ENCODE data around the gene UGCG. TPM values are rescaled to one million over a fixed set of nuclear protein-coding genes. Genes with fewer than 3 reads are reported as not detected.
"Not testable (repeated sequence)": the region's sequence is repeated elsewhere in the genome, so short reads cannot be mapped to it uniquely, and the experiment has no call there.

Gene UGCG
- polyA plus RNA-seq, 4 donors, result 11.6 to 68.3 (median 20.4) TPM

GRCh38 chr9:111863636-111864035 lies 33.0 kb upstream of the UGCG start:
- FAIRE-seq (no peak), DNase-seq (no peak)
- Histone ChIP-seq H3K9me3 (ENCODE audit: control insufficient read depth in 2 of 2, insufficient read depth in 1 of 2, low read depth in 1 of 2, low read length in 1 of 2) (peaks cover 0 to 2% of the 10 kb centered on the region in 2 donors), H3K27me3 (ENCODE audit: control insufficient read depth in 3 of 3, insufficient read depth in 3 of 3, low read length in 3 of 3) (no peaks in the 10 kb centered on the region), H3K4me1 (ENCODE audit: control insufficient read depth in 3 of 3, insufficient read depth in 2 of 3, low read depth in 1 of 3, low read length in 2 of 3) (no peaks in the 10 kb centered on the region), H3K4me3 (ENCODE audit: low read depth in 1 of 3, low read length in 3 of 3) (no peak overlapping the region), H3K27ac (ENCODE audit: low read depth in 1 of 3, low read length in 2 of 3) (no peak overlapping the region), H3K36me3 (ENCODE audit: control insufficient read depth in 3 of 3, insufficient read depth in 2 of 3, low read depth in 1 of 3, low read length in 3 of 3) (no peaks in the 10 kb centered on the region)
- WGBS, 3 donors, result 88 to 89% (median 88%) methylated on average over 3 of the region's 3 CpGs

- H3K27ac ChIP-seq (ENCODE audit: low read depth in 1 of 3, low read length in 2 of 3), result no peak overlapping the region
- no peaks in the 10 kb centered on the region for H3K27me3 ChIP-seq (ENCODE audit: control insufficient read depth in 3 of 3, insufficient read depth in 3 of 3, low read length in 3 of 3)
Observed at GRCh38 chr9:111866976-111867375, 29.6 kb upstream of the UGCG start.

GRCh38 chr9:111868475-111868874 lies 28.1 kb upstream of the UGCG start:
- Histone ChIP-seq H3K9me3 (ENCODE audit: control insufficient read depth in 2 of 2, insufficient read depth in 1 of 2, low read depth in 1 of 2, low read length in 1 of 2) (no peaks in the 10 kb centered on the region), H3K27me3 (ENCODE audit: control insufficient read depth in 3 of 3, insufficient read depth in 3 of 3, low read length in 3 of 3) (no peaks in the 10 kb centered on the region), H3K4me3 (ENCODE audit: low read depth in 1 of 3, low read length in 3 of 3) (no peak overlapping the region), H3K36me3 (ENCODE audit: control insufficient read depth in 3 of 3, insufficient read depth in 2 of 3, low read depth in 1 of 3, low read length in 3 of 3) (no peaks in the 10 kb centered on the region), H3K4me1 (ENCODE audit: control insufficient read depth in 3 of 3, insufficient read depth in 2 of 3, low read depth in 1 of 3, low read length in 2 of 3) (peaks cover 0 to 11% (median 0%) of the 10 kb centered on the region in 3 donors), H3K27ac (ENCODE audit: low read depth in 1 of 3, low read length in 2 of 3) (no peak overlapping the region)
- 85 to 92% (median 88%) methylated on average over 6 of the region's 6 CpGs for WGBS, 3 donors
- FAIRE-seq (no peak), DNase-seq (no peak)

More at GRCh38 chr9:111866976-111867375, 29.6 kb upstream of the UGCG start:
- peaks cover 0 to 8% (median 0%) of the 10 kb centered on the region in 3 donors for H3K4me1 ChIP-seq (ENCODE audit: control insufficient read depth in 3 of 3, insufficient read depth in 2 of 3, low read depth in 1 of 3, low read length in 2 of 3)
- 50 to 66% (median 51%) methylated on average over 5 of the region's 5 CpGs for WGBS, 3 donors
- H3K9me3 ChIP-seq (ENCODE audit: control insufficient read depth in 2 of 2, insufficient read depth in 1 of 2, low read depth in 1 of 2, low read length in 1 of 2), result no peaks in the 10 kb centered on the region
- peak in 1 of 2 donors; percentile 37 for DNase-seq
- FAIRE-seq, result no peak
- no peak overlapping the region for H3K4me3 ChIP-seq (ENCODE audit: low read depth in 1 of 3, low read length in 3 of 3)
- H3K36me3 ChIP-seq (ENCODE audit: control insufficient read depth in 3 of 3, insufficient read depth in 2 of 3, low read depth in 1 of 3, low read length in 3 of 3), result no peaks in the 10 kb centered on the region

DNA sequence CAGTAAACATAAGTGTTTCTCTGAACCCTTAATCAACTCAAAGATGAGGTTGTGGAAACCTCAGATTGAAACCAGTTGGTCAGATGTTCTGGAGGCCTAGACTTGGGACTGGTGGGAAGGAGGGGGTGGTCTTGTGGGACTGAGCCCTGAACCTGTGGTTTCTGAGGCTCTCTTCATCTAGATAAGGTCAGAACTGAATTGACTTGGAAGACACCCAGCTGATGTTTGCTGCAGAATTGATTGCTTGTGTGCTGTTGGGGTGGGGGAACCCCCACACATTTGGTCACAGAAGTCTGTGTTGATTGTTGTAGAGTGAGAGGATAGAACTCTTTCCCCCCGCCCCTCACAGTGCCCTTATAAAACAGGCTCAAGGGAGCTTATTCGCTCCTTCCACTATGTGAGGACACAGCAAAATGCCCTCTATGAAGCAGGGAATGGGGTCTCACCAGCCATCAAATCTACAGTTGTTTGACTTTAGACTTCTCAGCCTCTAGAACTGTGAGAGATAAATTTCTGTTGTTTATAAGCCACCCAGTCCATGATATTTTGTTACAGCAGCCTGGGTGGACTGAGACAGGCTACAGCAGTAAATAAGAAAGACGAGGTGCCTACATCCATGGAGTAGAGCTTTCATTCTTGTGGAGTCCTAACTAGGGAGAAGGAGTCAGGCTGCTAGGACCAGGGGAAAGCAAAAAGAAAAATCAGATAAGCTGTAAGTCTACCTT lies 25.7 kb upstream of the UGCG start:
- Histone ChIP-seq H3K4me1 (ENCODE audit: control insufficient read depth in 3 of 3, insufficient read depth in 2 of 3, low read depth in 1 of 3, low read length in 2 of 3) (peaks cover 0 to 11% (median 0%) of the 10 kb centered on the region in 3 donors), H3K27me3 (ENCODE audit: control insufficient read depth in 3 of 3, insufficient read depth in 3 of 3, low read length in 3 of 3) (no peaks in the 10 kb centered on the region), H3K4me3 (ENCODE audit: low read depth in 1 of 3, low read length in 3 of 3) (peak overlapping the region in 1 of 3 donors; percentile 15), H3K36me3 (ENCODE audit: control insufficient read depth in 3 of 3, insufficient read depth in 2 of 3, low read depth in 1 of 3, low read length in 3 of 3) (no peaks in the 10 kb centered on the region), H3K27ac (ENCODE audit: low read depth in 1 of 3, low read length in 2 of 3) (no peak overlapping the region), H3K9me3 (ENCODE audit: control insufficient read depth in 2 of 2, insufficient read depth in 1 of 2, low read depth in 1 of 2, low read length in 1 of 2) (no peaks in the 10 kb centered on the region)
- no peak for FAIRE-seq
- 85 to 90% (median 85%) methylated on average over 3 of the region's 3 CpGs for WGBS, 3 donors
- DNase-seq, result no peak

DNA sequence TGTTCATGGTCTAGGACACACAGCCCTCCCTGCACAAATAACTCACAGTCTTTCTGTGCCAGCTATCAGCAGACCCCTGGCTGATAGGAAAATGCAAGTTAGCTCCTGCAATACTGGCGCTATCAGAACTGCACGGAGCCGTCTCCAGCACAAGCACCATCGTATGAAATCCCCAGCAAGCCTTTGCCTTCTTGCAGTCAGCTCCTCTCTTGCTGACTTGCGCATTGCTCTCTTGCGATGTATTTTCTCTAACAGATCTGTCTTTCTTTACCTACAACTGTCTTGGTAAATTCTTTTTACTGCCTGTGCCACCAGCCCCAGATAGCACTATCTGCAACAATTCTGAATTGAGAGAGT lies 25.1 kb upstream of the UGCG start:
- no peaks in the 10 kb centered on the region for H3K9me3 ChIP-seq (ENCODE audit: control insufficient read depth in 2 of 2, insufficient read depth in 1 of 2, low read depth in 1 of 2, low read length in 1 of 2)
- H3K27ac ChIP-seq (ENCODE audit: low read depth in 1 of 3, low read length in 2 of 3), result no peak overlapping the region
- peak overlapping the region in 1 of 3 donors; percentile 15 for H3K4me3 ChIP-seq (ENCODE audit: low read depth in 1 of 3, low read length in 3 of 3)
- FAIRE-seq (no peak), DNase-seq (no peak)
- no peaks in the 10 kb centered on the region for H3K27me3 ChIP-seq (ENCODE audit: control insufficient read depth in 3 of 3, insufficient read depth in 3 of 3, low read length in 3 of 3)
- peaks cover 0 to 14% (median 0%) of the 10 kb centered on the region in 3 donors for H3K4me1 ChIP-seq (ENCODE audit: control insufficient read depth in 3 of 3, insufficient read depth in 2 of 3, low read depth in 1 of 3, low read length in 2 of 3)
- WGBS, 3 donors, result 69 to 92% (median 91%) methylated on average over 6 of the region's 6 CpGs
- H3K36me3 ChIP-seq (ENCODE audit: control insufficient read depth in 3 of 3, insufficient read depth in 2 of 3, low read depth in 1 of 3, low read length in 3 of 3), result no peaks in the 10 kb centered on the region

GRCh38 chr9:111872886-111873285 lies 23.7 kb upstream of the UGCG start:
- 54 to 63% (median 54%) methylated on average over 3 of the region's 3 CpGs for WGBS, 3 donors
- Histone ChIP-seq H3K4me1 (ENCODE audit: control insufficient read depth in 3 of 3, insufficient read depth in 2 of 3, low read depth in 1 of 3, low read length in 2 of 3) (peaks cover 0 to 19% (median 0%) of the 10 kb centered on the region in 3 donors), H3K36me3 (ENCODE audit: control insufficient read depth in 3 of 3, insufficient read depth in 2 of 3, low read depth in 1 of 3, low read length in 3 of 3) (no peaks in the 10 kb centered on the region), H3K27me3 (ENCODE audit: control insufficient read depth in 3 of 3, insufficient read depth in 3 of 3, low read length in 3 of 3) (no peaks in the 10 kb centered on the region), H3K4me3 (ENCODE audit: low read depth in 1 of 3, low read length in 3 of 3) (no peak overlapping the region), H3K9me3 (ENCODE audit: control insufficient read depth in 2 of 2, insufficient read depth in 1 of 2, low read depth in 1 of 2, low read length in 1 of 2) (no peaks in the 10 kb centered on the region), H3K27ac (ENCODE audit: low read depth in 1 of 3, low read length in 2 of 3) (no peak overlapping the region)
- no peak for FAIRE-seq
- DNase-seq, result no peak

DNA sequence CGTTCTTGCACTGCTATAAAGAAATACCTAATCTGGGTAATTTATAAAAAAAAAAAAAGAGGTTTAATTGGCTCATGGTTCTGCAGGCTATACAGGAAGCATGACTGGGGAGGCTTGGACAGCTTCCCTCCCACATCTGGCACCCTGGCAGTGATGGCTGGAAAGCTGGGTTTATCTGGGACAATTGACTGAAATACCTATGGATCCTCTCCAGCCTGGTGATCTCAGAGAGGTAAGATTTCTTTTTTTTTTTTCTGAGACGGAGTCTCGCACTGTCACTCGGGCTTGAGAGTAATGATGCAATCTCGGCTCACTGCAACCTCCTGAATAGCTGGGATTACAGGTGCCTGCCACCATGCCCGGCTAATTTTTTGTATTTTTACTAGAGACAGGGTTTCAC lies 22.7 kb upstream of the UGCG start:
- H3K9me3 ChIP-seq (ENCODE audit: control insufficient read depth in 2 of 2, insufficient read depth in 1 of 2, low read depth in 1 of 2, low read length in 1 of 2), result no peaks in the 10 kb centered on the region
- H3K4me1 ChIP-seq (ENCODE audit: control insufficient read depth in 3 of 3, insufficient read depth in 2 of 3, low read depth in 1 of 3, low read length in 2 of 3), result peaks cover 0 to 24% (median 0%) of the 10 kb centered on the region in 3 donors
- H3K36me3 ChIP-seq (ENCODE audit: control insufficient read depth in 3 of 3, insufficient read depth in 2 of 3, low read depth in 1 of 3, low read length in 3 of 3), result no peaks in the 10 kb centered on the region
- no peak for FAIRE-seq
- no peak overlapping the region for H3K27ac ChIP-seq (ENCODE audit: low read depth in 1 of 3, low read length in 2 of 3)
- H3K27me3 ChIP-seq (ENCODE audit: control insufficient read depth in 3 of 3, insufficient read depth in 3 of 3, low read length in 3 of 3), result no peaks in the 10 kb centered on the region
- no peak for DNase-seq
- no peak overlapping the region for H3K4me3 ChIP-seq (ENCODE audit: low read depth in 1 of 3, low read length in 3 of 3)
- WGBS, 3 donors, result 95 to 96% (median 96%) methylated on average over 6 of the region's 6 CpGs

- peaks cover 0 to 24% (median 0%) of the 10 kb centered on the region in 3 donors for H3K4me1 ChIP-seq (ENCODE audit: control insufficient read depth in 3 of 3, insufficient read depth in 2 of 3, low read depth in 1 of 3, low read length in 2 of 3)
- DNase-seq, result no peak
- H3K27me3 ChIP-seq (ENCODE audit: control insufficient read depth in 3 of 3, insufficient read depth in 3 of 3, low read length in 3 of 3), result no peaks in the 10 kb centered on the region
- H3K27ac ChIP-seq (ENCODE audit: low read depth in 1 of 3, low read length in 2 of 3), result no peak overlapping the region
- 49 to 85% (median 63%) methylated on average over 2 of the region's 2 CpGs for WGBS, 3 donors
- H3K4me3 ChIP-seq (ENCODE audit: low read depth in 1 of 3, low read length in 3 of 3), result no peak overlapping the region
- H3K36me3 ChIP-seq (ENCODE audit: control insufficient read depth in 3 of 3, insufficient read depth in 2 of 3, low read depth in 1 of 3, low read length in 3 of 3), result no peaks in the 10 kb centered on the region
- FAIRE-seq, result no peak
- H3K9me3 ChIP-seq (ENCODE audit: control insufficient read depth in 2 of 2, insufficient read depth in 1 of 2, low read depth in 1 of 2, low read length in 1 of 2), result no peaks in the 10 kb centered on the region
Observed at GRCh38 chr9:111874500-111874899, 22.1 kb upstream of the UGCG start.

DNA sequence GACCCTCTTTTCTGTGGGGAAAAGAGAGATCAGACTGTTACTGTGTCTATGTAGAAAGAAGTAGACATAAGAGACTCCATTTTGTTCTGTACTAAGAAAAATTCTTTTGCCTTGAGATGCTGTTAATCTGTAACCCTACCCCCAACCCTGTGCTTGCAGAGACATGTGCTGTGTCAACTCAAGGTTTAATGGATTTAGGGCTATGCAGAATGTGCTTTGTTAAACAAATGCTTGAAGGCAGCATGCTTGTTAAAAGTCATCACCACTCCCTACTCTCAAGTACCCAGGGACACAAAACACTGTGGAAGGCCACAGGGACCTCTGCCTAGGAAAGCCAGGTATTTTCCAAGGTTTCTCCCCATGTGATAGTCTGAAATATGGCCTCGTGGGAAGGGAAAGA lies 21.3 kb upstream of the UGCG start:
- H3K9me3 ChIP-seq (ENCODE audit: control insufficient read depth in 2 of 2, insufficient read depth in 1 of 2, low read depth in 1 of 2, low read length in 1 of 2); FAIRE-seq: not testable (repeated sequence)

More for the DNA sequence above, 21.3 kb upstream of the UGCG start:
- not testable (repeated sequence) for H3K36me3 ChIP-seq (ENCODE audit: control insufficient read depth in 3 of 3, insufficient read depth in 2 of 3, low read depth in 1 of 3, low read length in 3 of 3); DNase-seq; H3K27me3 ChIP-seq (ENCODE audit: control insufficient read depth in 3 of 3, insufficient read depth in 3 of 3, low read length in 3 of 3); H3K27ac ChIP-seq (ENCODE audit: low read depth in 1 of 3, low read length in 2 of 3); H3K4me3 ChIP-seq (ENCODE audit: low read depth in 1 of 3, low read length in 3 of 3)
- 81 to 92% (median 91%) methylated on average over 1 of the region's 1 CpG for WGBS, 3 donors
- peaks cover 0 to 24% (median 0%) of the 10 kb centered on the region in 3 donors for H3K4me1 ChIP-seq (ENCODE audit: control insufficient read depth in 3 of 3, insufficient read depth in 2 of 3, low read depth in 1 of 3, low read length in 2 of 3)

All from small intestine (tissue), 7 donors.